Medulla oblongata (tissue), 1 donor: ENCODE measurements around the gene CCDC24.

Source experiments
- DNase-seq: peaks from one replicate; pipeline ENCODE4 v3.0.0-alpha.2; 2015; ENCODE audit errors: extremely low spot score

Gene CCDC24

DNA sequence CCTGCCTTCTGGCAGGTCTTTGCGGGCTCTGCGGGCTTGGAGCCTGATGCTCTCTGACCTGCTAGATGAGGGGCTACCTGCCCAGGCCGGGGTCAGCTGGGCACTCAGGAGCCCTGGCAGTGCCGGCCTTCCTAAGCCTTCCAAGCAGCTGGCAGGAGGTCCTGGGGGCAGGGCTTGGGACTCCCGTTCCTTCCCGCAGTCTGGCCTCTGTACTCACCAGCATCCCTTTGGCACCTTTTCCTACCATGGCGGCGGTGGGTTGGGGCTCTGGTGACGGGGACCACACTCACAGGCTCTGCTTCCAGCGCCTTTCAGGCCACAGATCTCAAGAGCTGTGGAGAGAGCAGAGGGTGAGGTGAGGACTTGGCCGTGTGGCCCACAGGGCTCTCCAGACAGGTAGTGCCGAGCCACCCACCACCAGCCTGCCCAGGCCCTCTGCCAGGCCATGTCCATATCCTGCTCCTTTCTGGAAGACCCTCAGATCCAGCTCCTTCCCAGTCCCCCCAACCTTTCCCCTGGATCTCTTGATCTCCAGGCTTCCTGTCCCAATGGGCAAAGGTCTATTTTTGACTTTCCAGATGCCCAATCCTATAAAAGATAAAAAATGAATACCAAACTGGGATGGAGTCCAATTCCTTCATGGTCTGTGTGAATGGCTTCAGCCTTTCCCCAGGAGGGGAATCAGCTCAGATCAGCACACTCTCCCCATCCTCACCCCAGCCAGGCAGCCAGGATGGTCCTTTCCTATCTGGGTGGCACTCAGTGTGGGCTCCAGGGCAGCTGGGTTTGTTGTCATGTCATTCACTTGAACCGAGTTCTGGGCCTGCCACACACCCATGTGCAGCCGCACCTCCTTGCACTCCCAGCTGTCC is 32.9 kb downstream of the CCDC24 start:
- no peak for DNase-seq

DNA sequence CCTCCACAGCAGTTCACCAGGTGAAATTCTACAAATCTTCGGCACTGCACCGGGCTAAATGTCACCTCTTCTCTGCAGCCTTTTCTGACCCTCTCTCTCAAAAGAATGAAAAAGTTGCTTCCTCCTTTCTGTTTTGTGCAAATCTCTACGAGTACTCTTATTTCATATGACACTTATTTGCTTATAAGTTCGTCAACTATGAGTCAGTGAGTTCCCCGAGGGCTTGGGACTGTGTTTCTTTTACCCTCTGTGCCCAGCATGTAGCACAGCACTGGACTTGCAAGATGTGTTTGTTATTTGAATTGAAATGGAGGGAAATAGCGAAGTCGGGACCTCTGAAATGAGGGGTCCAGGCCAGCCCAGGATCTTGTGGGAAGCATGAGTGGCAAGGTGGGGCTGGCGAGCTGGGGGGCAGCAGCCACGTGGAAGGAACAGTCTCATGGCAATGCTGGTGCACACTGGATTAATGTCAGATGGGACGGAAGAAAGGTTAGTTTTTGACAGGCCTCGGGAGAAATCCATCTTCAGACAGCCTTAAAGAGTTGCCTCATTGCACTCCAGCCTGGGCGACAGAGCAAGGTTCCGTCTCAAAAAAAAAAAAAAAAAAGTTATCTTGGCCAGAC is 33.6 kb downstream of the CCDC24 start:
- no peak for DNase-seq

DNA sequence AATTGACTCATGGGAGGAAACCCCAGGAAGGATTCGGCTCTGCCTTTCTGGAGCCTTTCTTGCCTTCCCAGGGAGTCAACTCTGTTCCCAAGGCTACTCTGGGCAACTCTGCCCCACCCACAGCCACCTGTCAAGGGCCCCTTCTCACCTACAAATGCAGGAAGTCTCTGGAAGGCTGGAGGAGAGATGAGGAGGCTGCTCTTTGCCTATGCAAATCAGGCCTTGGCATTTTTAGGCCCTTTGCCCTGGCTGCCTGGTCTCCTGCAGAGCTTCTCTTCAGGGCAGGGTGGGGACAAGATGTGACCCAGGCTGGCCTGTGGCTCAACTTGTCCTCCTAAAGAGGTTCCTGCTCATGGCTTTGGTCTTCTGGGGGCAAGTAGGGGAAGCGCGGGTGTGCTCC is 34.4 kb downstream of the CCDC24 start:
- DNase-seq: no peak

DNA sequence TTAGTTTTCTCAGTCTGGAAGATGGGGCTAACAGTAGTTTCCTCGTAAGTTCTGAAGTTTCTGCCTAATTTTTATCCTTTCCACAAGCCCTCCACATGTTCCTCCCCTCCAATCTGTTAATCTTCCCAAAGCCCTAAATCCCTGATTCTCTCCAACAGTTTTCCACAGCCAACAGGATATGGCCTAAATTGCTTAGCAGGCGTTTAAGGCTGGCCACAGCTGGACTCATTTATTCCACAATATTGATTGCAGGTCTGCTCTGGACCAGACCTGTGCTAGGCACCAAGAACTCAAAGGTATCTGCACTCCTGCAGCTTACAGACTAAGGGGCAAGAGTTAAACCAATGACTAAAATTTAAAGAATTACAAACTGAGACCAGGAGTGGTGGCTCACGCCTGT is 35.9 kb downstream of the CCDC24 start:
- DNase-seq: no peak

DNA sequence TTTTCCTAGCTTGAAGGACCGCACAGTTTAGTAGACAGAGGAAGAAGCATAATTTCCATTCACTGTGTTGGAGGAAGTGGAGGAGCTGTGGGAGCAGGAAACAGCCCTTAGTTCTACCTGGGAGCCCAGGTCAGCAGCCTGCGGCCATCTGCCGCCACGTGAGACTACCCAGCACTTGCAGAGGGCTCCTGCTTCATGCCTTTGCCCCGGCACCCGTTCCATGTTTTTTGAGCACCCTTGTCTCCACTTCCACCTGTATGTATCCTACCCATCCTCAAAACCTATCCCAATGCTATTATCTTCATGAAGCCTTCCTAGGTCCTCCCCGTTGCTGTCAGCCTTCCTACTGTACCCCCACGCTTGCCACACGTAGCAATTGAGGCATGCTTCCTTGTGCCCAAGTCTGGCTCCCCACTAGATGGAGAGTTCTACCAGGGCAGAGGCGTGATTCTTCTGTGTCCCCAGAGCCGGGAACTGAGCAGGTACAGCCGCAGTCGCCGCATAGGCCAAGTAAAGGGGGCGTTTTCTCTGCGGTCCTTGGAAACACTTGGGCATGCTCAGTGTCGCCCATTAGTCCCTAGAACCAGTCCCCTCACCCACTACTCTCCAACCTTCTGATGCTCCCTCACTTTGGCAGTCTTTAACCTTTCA is 38.0 kb downstream of the CCDC24 start:
- no peak for DNase-seq

DNA sequence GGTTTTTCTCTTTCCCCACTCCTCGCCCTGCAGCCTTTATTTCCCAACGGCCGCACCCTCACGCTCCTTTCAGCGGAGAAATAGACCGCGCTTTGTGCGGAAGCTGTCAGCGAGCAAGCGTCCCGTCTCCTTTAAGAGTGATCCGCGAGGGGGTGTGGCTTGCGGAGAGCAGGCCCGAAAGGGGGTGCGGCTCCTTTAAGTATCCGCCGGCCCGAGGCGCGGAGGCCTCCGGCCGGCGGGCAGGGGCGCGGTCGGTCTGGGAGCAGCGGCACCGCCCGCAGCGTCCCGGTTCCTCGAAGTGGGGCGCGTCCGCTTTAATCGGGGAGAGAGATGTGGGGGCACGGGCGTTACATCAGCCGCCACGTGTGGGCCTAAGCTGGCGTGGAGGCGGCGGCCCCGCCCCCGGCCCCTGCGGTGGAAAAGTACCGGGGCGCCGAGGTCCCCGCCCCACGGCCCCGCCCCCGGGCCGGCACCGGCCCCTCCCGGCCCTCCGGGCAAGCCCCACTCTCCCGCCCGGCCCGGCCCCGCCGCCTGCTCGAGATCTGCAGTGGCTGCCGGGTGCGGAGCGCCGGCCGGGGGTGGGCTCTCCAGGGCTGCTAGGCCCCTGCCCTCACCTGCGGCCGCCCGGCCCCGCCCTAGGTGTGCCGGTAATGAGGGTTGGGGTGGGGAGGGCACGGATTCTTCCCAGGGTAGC is 38.7 kb downstream of the CCDC24 start:
- peak; percentile 91 for DNase-seq

DNA sequence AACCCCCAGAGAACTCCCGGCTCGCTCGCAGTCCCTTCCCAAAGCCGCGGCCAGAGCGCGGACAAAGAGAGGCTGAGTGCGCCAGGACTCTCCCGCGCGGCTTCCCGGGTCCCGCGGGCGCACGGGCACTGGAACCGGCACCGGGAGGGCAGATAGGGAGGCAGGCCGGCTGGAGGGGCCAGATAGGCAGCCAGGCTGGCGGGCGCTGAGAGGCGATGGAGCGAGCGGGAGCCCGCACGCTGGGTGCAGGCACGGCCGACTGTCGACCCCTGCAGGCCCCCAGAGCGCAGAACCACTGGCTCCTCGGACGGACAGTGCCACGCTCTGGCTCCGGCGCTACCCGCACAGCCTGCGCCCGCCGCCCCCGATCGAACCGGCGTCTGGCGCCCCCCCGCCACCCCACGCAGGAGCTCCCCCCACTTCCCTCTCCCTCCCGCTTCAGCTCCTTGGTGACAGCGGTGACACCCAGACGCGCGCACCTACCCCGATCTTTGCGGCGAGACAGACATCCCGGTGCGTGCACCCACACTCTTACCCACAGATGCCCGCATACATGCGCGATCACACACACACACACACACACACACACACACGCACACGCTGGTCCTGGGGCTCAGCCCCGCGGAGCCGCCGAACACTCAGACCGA is 39.3 kb downstream of the CCDC24 start:
- peak; percentile 63 for DNase-seq

DNA sequence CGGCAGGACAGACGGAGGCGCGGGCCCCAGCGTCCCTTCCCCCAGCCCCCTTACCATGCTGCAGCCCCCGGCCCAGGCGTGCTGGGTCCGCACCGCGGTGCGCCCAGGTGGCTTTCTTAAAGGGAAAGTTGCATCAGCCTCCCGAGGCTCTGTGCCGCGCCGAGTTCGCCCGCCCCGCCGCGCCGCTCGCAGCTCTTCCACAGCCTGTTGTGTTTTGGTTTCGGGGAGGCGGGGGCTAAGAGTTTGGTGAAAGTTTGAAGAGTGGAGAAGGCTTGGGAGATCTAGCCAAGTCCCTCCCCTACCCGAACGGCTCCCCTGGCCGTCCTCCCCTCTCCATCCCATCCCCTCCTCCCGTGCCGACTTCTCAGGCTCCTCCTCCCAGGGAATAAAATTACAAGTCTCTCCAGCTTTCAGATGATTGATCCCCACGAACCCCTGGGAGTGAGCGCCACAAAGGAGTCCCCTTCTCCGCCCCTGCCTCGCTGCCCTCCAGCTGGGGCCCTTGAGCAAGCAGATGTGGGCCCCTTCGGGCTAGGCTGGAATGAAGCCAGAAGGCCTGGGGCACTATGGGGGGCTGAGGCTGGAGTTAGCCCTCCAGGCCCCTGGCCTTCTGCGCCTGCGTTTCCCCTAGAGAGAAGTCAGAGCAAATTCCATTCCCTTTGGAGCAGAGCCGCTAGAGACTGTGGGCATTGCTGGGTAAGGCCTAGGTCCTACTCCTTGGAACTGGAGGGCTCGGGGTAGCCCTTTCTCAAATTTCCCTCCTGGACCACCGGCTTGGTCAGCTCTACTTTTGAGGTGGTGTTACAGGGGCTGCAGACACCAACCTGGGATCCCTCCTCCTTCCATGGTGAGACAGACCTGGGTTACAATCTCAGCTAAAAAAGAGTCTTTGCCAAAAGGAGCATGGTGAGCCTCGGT is 40.1 kb downstream of the CCDC24 start, which contains the start of gene SLC6A9:
SLC6A9 (minus strand) TSS at position 211 of the 918 bp plus-strand sequence. CDS start 7,185 bp downstream, outside the sequence.
- DNase-seq: peak; percentile 56

DNA sequence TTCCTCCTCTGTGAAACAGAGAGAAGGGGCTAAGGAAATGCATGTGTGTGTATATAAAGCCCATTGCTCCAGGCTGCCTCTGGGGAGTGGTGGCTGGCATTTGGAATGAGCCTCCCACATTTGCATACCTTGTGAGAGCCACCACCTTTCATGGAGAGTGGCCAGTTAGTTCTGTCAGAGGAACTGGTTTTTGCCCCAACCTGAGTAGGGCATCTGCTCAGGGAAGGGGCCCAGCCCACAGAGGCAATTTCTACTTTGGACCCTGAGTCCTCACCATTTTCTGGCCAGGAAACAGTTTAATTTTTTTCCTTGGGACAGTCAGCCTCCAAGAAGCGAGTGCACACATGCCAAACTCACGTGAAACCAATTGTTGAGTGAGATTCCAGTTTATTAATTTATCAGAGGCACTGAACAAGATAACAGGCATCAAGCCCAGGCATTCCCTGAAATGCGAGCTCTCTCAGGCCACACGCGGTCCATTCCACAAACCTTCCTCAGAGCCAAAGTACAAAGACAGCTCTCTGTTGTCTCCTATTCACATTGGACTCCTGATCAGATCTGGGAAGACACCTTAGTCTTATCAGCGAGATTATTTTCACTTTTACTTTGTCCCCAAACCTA is 40.9 kb downstream of the CCDC24 start:
- DNase-seq: no peak

DNA sequence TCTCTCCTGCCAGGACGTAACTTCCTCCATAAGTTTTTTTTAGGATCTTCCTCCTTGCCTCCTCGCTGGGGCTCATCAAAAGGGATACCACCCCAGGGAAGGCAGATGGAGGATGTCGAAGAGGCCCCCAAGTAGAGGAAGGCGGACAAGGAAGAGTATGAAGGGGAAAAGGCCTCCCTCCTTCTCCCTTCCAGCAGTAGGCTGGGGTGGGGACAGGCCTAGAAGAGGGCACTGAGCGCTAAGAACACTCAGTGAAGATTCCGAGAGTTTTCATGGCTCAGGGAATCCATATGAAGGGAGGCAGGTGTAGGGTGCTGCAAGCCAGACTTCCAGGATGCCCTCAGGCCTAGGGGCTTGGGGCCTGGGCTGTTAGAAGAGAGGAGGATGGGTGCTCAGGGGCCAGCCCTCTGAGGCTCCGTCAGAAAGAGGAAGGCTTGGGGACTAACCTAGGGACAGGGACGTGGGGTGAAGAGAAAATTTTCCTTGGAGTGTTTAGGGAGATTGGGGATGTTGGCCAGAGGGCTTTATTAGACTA is 41.7 kb downstream of the CCDC24 start:
- DNase-seq: no peak

DNA sequence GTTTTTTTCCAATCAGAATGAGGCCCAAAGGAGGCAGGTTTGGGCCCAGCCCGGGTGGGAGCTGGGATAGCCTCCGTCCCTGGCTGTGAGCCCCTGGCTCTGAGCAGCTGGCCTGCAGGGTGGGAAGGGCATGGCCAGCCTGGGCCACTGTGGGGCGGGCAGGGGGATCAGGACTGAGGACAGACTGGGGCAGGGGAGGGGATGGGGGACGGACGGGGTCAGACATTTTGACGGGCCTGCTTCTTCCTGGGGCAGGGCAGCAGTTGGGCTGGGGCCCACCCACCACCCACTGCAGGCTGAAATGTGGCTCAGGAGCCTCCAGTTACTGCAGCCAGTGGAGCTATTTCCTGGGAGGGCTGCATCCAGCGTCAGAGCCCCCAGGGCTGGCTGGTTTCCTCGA is 42.4 kb downstream of the CCDC24 start:
- no peak for DNase-seq

DNA sequence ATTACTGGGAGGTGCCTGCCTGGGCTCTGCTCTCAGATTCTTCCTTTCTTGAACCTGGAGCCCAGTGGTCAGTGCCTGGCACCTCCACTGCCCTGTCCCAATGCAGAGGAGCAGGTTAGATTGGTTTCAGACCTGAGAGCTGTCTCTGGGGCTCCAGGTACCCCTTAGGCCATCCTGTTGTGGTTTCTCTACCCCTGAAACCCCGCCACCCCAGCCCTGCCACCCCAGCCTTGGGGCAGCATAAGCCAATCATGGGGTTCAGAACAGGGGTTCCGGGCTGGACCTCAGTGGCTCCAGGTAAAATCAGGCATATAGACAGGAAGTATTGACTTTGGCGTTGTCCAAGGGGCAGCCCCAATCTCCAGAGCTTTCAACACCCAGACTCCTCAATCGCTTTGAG is 43.0 kb downstream of the CCDC24 start:
- no peak for DNase-seq

DNA sequence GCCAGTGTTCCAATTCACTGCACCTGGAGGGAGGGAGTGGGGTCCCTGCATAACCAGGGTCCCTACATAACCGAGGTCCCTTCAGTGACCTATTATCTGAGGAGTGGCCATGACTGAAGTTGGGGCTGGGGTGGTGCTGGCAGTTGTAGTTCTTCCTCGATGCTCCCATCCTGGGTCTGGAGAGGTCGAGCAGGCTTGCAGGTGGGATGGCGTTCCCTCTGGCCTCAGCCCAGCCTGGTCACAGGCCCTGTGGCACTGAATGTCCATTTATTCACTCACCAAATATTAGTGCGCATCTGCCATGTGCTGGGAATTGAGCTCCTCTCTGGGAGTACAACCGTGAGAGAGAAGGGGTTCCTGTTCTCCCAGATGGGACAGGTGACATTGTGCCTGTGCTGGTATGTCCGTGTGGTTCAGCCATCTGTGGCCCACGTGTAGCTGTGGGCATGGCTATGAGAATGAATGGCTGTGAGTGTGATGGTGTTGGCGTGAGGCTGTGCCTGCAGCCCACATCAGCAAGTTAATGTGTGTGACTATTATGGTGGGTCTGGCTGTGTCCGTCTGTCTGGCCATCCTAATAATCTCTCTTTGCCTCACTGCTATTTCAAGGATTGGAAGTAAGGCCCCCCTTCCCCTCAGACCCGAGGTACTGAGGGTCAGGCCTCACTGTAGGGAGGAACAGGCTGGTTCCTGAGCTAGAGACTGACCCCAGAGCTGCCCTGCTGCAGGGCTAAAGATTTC is 43.7 kb downstream of the CCDC24 start:
- peak; percentile 17 for DNase-seq

DNA sequence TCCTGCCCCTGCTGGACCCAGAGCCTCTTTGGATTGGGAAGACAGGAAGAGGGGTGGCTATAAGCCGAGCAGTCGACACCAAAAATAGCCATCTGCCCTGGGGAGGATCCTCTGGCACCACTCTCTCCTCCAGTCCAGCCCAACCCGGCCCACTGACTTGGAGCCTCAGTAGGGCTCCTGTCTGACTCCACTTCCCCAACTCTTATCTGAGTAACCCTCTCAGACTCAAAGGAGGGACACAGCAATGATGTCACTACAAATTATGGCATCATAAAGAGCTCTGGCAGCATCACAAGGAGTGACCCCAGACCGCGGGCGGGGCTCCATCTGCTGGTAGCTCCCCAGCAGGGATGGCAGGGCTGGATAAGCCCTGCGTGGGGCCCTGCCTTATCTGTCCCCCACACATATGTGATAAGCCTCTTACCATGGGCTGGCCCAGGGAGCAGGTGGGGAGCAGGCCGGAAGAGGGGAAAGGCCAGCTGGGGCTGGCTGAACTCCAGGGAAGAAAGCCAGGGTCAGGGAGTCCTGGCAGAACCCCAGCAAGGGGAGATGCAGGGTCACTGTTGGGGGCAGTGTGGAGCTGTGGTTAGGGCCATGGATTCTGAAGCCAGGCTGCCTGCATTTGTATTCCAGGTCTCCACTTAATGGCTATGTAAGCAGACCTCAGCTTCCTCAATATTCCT is 44.5 kb downstream of the CCDC24 start:
- peak; percentile 25 for DNase-seq

DNA sequence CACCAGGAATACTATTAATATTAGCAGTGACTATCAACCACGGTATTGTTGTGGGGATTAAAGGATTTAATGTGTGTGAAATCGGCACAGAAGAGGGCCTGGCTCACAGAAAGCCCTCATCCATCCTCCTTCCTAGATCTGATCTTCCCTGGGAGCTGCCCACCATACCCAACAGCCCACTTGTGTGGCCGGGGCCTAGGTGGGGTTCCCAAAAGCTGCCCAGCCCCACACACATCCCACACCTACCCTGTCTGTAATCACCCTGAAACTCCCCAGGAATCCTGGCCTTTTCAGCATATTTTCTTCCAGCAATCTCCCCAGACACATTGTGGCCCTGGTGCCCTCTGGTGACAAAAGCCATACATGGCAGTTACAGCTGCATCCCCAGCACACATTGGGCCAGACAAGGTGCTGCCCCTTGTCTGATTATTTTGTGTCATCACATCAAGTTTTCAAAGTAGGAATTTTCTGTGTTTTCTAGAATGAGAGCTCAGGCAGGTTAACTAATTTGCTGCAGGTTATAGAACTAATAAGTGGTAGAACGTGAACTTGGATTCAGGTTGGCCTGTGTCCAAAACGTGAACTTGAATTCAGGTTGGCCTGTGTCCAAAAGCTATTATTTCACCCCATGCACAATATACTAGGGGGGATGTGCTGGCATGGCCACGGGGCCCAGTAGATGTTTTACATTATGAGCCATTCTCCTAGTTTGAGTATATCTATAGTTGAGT is 45.2 kb downstream of the CCDC24 start:
- peak; percentile 93 for DNase-seq

DNA sequence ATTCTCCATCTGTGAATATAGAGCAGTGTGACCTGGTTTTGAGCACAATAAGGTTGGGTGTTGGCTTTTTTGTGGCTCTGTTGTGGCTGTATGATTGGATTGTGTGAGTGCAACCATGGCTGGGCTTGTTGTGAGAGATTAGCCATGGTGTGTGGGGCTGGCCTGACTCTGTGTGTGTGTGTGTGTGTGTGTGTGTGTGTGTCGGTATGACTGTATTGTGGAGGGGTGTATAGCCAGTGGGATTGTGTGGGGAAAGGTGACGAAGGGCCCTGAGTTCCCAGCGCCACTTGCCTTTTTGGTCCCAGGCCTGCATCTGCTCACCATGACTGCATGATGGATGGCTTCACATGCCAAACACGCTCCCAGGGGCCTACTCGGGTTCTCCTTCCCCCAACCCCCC is 45.8 kb downstream of the CCDC24 start:
- no peak for DNase-seq

DNA sequence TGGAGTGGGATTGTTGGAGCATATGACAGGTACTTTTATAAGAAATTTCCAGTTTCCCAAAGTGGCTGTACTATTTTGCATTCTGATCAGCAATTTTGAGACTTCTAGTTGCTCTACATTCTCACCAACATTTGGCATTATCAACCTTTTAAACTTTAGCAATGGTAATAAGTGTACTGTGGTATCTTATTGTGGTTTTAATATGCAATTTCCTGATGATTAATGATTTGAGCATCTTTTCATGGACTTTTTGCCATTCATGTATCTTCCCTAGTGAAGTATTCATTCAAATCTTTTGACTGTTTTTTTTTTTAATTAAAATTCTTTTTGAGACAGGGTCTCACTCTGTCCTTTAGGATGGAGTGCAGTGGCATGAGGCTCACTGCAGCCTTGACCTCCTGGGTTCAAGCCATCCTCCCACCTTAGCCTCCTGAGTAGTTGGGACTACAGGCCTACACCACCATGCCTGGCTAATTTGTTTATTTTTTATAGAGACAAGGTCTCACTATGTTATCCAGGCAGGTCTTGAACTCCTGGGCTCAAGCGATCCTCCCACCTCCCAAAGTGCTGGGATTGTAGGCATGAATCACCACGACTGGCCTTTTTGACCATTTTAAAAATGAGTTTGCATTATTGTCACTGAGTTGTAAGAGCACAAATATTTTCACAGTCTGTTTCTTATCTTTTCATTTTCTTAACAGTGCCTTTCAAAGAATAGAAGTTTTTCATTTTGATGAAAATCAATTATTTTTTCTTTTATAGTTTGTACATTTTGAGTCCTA is 47.7 kb downstream of the CCDC24 start:
- no peak for DNase-seq
